Measurements from ENCODE around the gene ALS2. TPM values are rescaled to one million over a fixed set of nuclear protein-coding genes. Genes with fewer than 3 reads are reported as not detected.
"Not testable (repeated sequence)": the region's sequence is repeated elsewhere in the genome, so short reads cannot be mapped to it uniquely, and the experiment has no call there.

ALS2 gene
- total RNA-seq, 1 donor from 2014 or later, result 11.2 TPM

DNA sequence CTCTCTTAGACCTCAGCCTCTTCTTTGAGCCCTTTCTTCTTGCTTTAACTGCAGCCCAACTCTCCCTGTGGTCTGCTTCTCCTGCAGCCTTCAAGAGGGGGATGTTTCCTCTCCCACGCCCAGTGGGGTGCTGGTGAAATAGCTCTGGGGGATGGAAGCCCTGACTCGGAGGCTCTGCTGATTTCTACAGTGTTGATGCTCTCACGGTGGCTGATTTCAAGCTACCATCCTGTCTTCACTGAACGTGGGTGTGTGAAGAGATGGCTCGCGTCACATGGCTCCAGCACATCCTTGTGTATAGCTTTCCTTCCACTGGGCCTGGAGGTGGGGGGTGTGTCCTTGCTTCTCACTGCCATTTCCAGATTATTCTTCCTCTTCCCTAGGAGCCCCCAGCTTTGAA lies 102.3 kb downstream of the ALS2 start:
- intact Hi-C loops (cut with micrococcal nuclease), result no loop called here

DNA sequence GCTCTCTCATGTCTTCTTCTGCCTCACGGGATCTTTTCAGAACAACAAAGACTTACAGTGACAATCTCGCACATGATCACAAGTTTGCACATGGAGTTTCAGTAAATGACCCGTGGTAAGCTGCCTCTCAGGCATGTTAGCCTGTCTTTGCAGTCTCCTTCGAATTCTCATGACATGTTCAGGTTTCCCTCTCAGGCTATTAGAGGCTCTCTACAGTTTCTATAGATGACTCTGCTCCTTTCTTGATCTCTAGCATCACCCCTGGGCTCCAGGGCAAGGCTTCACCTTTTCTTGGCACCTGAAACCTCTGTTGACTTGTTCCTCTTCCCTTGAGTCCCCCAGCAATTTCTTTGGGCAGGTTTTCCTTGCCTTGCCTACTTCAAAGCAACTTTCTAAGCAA lies 105.3 kb downstream of the ALS2 start:
- intact Hi-C loops (cut with micrococcal nuclease), result no loop called here

DNA sequence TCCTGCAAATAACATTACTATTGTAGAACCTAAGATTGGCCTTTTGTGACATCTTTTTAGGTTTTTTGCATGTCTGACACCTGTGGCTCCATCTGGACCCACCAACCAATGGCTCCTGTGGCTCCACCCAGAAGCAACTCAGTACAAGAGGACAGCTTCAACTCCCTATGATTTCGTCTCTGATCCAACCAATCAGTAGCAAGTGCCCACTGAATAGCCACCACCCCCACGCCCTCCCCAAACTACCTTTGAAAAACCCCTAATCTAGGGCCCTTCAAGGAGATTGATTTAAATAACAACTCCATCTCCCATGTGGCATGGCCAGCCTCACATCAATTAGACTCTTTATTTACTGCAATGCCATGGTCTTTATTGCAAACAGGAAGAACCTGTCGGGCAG lies 105.9 kb downstream of the ALS2 start:
- intact Hi-C loops (cut with micrococcal nuclease), result no loop called here

DNA sequence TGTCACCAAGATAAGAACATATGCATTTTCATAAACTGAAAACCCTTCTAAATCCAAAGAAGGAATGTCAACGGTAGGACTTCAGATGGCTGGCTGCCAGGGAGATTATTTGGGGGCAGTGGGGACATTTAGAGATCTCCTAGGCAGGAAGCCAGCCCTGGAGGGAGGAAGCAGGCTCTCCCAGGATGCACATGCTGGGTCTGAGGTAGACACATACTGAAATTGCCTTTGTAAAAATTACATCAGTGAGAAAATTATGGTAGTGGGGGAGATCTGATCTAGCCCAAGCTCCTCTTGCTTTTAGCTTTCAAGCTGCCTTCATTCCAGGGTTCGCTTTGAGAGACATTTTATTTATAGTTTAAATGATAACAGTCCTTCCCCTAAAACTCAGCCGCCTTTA lies 106.4 kb downstream of the ALS2 start:
- intact Hi-C loops (cut with micrococcal nuclease), result no loop called here

DNA sequence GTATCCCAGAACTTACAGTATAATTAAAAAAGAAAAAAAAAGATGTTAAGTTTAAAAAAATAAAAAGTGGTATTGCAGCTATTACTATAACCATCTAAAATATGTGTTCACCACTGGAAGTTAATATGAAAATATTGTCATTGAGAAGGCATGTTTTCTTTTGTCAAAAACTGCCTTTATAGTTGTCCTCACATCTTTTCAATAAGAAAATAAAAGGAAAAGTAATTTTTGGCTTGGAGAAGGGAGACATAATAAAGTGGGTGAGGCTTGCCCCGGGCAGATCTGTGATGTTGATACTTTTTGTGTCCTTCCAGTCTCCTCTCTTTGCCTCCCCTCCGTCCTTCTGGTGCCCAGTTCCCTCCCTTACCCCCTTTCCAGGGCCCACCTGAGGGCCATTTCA lies 107.2 kb downstream of the ALS2 start:
- intact Hi-C loops (cut with micrococcal nuclease), result no loop called here

DNA sequence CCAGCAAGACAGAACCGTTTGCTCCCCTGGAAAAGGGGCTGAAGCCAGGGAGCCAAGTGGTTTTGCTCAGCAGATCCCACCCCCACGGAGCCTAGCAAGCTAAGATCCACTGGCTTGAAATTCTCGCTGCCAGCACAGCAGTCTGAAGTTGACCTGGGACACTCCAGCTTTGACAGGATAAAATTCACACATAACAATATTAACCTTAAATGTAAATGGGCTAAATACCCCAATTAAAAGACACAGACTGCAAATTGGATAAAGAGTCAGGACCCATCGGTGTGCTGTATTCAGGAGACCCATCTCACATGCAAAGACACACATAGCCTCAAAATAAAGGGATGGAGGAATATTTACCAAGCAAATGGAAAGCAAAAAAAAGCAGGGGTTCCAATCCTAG lies 109.5 kb downstream of the ALS2 start:
- intact Hi-C loops (cut with micrococcal nuclease), result not testable (repeated sequence)

DNA sequence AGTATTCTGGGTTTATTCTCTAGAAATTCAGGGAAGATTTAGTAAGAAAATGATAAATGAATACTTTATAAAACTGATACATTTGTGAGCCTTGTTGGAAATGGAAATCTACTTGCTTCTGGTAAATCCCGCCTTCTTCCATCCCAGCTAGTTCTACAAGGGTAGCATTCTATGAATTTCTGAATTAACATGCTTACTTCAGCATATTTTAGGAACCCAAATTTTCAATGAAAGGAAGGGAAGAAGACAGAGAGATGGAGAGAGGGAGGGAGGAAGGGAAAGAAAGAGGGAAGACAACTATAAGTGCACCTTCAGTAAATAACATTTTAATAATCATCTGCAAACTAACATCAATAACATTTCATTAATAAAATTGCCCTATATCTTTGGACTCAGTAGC lies 110.9 kb downstream of the ALS2 start:
- intact Hi-C loops (cut with micrococcal nuclease), result no loop called here

DNA sequence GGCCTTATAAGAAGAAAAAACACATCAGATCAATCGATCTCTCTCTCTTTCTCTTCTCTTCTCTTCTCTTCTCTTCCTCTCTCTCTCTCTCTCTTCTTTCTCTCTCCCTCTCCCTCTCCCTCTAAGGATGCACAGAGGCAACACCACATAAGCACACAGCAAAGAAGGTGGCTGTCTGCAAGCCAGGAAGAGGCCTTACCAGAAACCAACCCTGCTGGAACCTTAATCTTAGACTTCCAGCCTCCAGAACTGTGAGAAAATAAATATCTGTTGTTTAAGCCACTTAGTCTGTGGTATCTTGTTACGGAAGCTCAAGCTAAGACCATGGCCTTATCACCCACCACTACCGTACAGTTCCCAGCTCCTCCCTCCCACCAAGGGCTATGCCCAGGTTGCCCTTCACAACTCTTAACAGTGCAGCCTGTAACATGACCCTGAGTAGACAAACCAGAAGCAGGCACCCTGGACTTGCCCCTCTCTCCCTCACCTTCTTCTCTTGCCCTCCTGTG lies 112.3 kb downstream of the ALS2 start:
- intact Hi-C loops (cut with micrococcal nuclease), result no loop called here

DNA sequence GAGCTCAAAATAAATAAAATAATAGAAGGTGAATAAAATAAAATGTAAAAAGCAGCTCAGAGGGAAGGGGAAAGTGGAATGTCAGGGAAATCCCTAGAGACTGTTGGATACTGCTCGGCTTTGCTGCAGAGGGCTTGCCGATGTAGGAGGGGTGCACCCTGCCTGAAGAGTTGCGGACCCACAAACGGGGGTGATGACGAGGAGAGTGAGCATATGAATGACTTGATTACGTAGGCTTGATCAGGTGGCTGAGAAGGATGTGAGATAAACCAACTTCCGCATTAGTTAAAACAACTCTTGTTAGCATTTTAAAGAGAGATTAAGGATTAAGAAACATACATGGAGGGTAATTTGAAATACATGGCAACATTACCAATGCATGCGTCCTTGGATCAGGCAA lies 116.4 kb downstream of the ALS2 start:
- intact Hi-C loops (cut with micrococcal nuclease), result no loop called here

DNA sequence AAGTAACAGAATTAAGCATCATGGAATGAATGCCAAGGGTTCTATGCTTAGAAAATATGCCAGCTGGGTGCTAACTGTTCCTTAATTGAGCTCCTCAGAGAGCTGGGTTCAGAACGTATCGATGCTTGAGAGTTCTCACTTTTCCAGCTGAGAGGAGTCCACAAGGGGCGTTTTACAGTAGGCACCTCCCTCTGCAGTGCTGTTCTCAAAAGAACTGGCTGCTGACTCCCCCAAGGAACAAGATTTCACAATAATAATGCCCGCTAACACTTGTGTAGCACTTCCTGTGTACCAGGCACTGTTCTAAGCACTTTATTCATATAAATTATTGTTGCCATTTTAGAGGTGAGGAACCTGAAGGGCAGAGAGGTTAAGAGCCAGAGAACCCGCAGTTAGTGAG lies 119.4 kb downstream of the ALS2 start:
- intact Hi-C loops (cut with micrococcal nuclease), result no loop called here

DNA sequence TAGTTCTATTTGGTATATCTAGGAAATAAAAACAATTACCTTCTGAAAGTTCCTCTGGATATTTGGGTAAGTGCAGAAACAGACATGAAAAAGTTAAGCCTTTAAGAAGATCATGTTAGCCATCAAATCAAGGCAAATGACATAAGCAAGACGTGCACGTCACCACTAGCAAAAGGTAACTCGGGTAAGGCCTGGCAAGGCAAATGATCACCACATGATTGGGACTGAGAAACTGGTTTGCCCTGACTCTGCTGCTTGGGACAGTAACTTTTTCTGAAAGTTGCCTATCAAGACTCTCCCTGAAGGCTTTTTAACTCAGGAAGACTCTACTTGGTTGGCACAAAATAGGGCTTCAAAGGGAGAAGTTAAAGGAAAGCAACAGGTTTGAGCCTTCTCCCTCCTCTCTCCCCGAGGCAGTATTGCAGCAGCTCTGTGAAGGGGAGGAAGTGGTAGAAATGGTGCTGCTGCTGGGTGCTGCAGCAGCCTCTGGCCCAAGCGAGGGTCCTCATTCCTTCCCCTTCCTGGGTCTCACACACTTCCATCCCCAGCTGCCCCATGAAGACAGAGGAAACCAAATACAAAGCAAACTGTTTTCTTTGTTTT lies 120.3 kb downstream of the ALS2 start:
- intact Hi-C loops (cut with micrococcal nuclease), result no loop called here

DNA sequence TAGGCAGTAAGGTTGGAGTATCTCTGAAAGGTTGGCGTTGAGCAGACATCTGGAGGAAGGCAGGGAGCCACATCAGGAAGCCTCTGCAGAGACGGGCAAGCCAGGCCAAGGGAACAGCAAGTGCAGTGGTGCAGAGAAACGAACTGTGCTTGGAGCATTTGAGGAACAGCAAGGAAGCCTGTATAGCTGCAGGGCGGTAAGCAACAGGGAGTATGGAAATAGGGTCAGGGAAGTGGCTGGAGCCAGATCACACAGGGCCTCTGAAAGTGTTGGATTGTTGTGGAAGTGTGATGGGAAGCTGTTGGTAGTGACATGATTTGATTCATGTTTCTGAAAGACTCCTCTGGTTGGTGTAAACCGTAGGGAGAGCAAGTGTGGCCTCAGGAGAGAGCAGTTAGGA lies 124.0 kb downstream of the ALS2 start:
- intact Hi-C loops (cut with micrococcal nuclease), result no loop called here

DNA sequence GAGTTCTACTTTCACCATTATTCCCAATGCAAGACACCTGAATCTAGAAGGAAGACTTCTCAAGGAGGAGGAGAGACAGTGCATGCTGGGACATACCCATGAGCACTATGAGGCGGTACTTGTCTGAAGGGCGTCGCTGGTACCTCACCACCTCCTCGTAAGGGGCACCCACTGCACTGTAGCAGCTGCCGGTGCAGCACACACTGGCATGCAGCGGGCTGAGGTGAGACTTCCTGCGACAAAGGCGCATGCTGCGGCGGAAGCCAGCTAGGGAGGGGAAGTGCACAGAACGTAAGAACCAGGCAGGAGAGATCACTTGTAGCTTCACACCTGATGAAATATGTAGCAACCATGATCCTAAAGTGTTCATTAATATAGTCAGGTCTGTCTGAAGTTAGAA lies 124.6 kb downstream of the ALS2 start:
- intact Hi-C loops (cut with micrococcal nuclease), result no loop called here

DNA sequence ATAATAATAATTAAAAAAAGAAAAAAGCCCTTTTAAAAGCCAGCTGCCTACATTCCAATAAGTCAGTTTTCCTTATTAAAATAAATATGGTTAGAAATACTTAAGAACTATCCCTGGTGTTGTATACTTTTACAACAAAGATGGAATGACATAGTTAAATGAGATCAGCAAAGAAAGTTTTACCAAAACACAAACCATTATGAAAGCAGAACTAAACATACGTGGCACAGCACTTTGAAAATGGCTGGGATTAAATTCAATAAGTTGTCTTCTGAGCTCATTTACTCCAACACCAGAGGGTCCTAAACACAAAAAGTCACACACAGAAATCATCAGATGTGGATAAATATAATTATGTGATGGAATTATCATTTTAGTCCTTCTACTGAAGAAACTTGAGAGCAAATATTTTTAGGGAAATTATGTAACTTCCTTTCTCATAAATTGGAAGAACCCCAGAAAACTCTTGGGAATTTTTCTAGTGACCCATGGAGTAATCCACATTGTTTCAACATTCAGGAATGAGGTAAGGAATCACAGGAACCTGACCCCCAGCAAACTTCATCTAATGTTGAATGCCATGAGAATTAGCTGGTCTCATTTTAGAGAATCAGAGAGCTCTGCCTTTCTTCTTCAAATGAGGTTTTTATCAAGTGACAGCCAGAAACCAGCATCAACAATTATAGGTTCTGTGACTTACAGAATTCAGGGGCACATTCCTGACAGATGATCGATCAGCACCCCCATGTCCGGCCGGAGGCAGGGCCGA lies 125.9 kb downstream of the ALS2 start:
- intact Hi-C loops (cut with micrococcal nuclease), result no loop called here

DNA sequence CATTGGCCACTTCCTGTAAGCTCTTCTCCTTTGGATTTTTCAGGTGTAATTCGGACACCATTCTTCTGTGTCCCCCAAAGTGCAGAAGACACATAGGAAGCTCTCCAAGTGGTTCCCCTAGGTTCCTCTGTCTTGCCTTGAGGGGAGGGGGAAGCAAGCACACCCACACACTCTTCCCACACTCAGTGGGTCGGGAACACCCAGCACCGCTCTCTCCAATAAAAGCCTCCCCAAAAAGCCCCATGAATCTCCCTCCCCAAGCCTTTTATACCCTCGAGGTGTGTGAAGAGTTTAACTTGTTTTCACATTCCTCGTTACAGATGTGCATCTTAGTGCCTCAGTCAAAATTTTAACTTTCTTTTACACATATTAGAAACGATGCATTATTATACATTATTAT lies 127.5 kb downstream of the ALS2 start:
- intact Hi-C loops (cut with micrococcal nuclease), result no loop called here

Other genes with a start within 250 kb of the ALS2 start
- 14.7 and 17.0 TPM in 2 replicates for gene TMEM237, start 137.4 kb downstream of the ALS2 start, total RNA-seq
- gene MPP4, start 82.3 kb downstream of the ALS2 start, total RNA-seq, result 0.15 TPM in 1 of 2 replicates, not detected in the other
- not detected in 2 replicates for gene CDK15, start 25.6 kb upstream of the ALS2 start, total RNA-seq